MCF 10A (cell line): ENCODE results near the gene LRP1. TPM values are rescaled to one million over a fixed set of nuclear protein-coding genes. Genes with fewer than 3 reads are reported as not detected.

Experiments used
- BruUV-seq: library from RNA; stranded (reverse); fragments of 400-500 nt; replicated peaks from 2 replicates; lab custom pipeline; 2021; lab: Mats Ljungman, UMichigan
- CTCF ChIA-PET: fragments of 300-600 bp; sonication (Branson Sonifier 250); formaldehyde crosslinking; extraction: SDS; loops from one replicate; lab custom pipeline; 2021; ENCODE audit warnings: antibody characterized with exemption, inconsistent platforms; lab: Yijun Ruan, JAX
- POLR2A ChIA-PET: fragments of 300-600, 350-650 bp; sonication (Branson Sonifier 250); formaldehyde crosslinking; extraction: SDS; loops from one replicate; lab custom pipeline; 2020; ENCODE audit warnings: antibody characterized with exemption, inconsistent platforms; lab: Yijun Ruan, JAX
- DNase-seq: peaks from one replicate; pipeline ENCODE4 v3.0.0-alpha.2; 2018; ENCODE audit not compliant: unreplicated experiment
- H3K27ac Mint-ChIP-seq: one replicate; pipeline ENCODE4 v1.8.0; 2022; ENCODE audit warnings: mild to moderate bottlenecking, low read depth, mixed read lengths; ENCODE audit not compliant: unreplicated experiment
- H3K27me3 Mint-ChIP-seq: one replicate; pipeline ENCODE4 v1.8.0; 2022; ENCODE audit warnings: mixed read lengths; ENCODE audit not compliant: insufficient read depth, unreplicated experiment
- H3K36me3 Mint-ChIP-seq: one replicate; pipeline ENCODE4 v1.8.0; 2022; ENCODE audit warnings: mild to moderate bottlenecking, moderate library complexity, mixed read lengths; ENCODE audit not compliant: insufficient read depth, unreplicated experiment
- H3K4me1 Mint-ChIP-seq: one replicate; pipeline ENCODE4 v1.8.0; 2022; ENCODE audit warnings: mixed read lengths; ENCODE audit not compliant: insufficient read depth, unreplicated experiment
- H3K4me3 Mint-ChIP-seq: one replicate; pipeline ENCODE4 v1.8.0; 2022; ENCODE audit warnings: mild to moderate bottlenecking, moderate library complexity, mixed read lengths; ENCODE audit not compliant: unreplicated experiment
- H3K9me3 Mint-ChIP-seq: one replicate; pipeline ENCODE4 v1.8.0; 2022; ENCODE audit warnings: mixed read lengths; ENCODE audit not compliant: unreplicated experiment
- intact Hi-C: fragments of 100-400 bp; cut with micrococcal nuclease; formaldehyde crosslinking; loops from 2 replicates; pipeline ENCODE4 v1.14.1; 2022
- total RNA-seq: library from RNA; stranded (reverse); gene quantifications from 2 replicates; pipeline ENCODE4 v1.2.3, GENCODE V29; 2022
- TF ChIP-seq, protein P1 (sequence below): fragments of 200-600 bp; IDR thresholded peaks from one replicate; pipeline ENCODE4 v1.8.0; 2022; ENCODE audit warnings: antibody characterized with exemption, mild to moderate bottlenecking; ENCODE audit not compliant: unreplicated experiment

The LRP1 gene
- total RNA-seq, 1 experiment from 2014 or later = 18.9 TPM

DNA sequence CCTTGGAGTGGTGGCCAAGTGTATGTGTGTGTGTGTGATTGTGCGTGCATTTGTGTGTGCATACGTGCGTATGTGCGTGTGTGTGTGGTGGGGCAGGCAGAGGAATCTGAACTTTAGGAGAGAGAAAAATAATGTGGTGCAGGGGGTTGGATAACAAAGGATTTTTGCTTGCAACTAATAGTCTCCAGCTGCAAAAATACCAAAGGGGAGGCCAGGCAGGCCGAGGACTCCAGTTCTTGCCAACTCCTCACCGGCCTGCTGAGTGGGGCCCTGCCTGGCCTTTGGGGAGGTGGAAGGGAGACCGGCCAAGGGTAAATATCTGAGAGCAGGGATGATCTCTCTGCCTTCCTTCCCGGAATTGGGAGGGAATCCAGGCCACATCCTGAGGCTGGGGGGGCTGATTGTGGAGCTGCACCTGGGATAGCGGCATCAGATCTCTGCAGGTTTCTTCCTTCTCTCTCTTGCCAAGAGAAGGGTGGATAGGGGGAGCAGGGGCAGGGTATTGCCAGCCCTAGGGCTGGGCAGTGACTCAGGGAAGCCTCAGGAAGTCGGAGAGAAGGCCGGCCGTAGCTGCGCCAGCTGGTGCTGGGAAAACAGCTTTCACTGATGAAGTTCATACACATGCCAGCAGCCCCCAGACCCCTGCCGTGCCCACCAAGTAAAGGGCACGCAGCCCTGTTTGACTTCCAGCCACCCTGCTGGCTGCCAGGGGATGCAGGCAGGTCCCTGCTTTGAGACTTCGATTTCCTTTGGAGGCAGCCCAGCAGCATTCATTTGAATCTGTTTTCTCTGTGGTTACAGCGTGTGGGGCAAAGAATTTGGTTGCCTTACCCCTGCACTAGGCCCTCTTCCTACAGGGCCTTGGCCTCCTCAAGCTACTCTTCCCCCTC, 23.7 kb downstream of the LRP1 start:
- H3K4me1 Mint-ChIP-seq = peaks cover 57% of the 10 kb centered on the region
- peaks cover 19% of the 10 kb centered on the region for H3K36me3 Mint-ChIP-seq
- H3K9me3 Mint-ChIP-seq = no peaks in the 10 kb centered on the region
- ChIA-PET POLR2A (interaction anchor here (1.0 to 4.9 kb wide), 9 partner anchors 13 to 73 kb away, joined by 3 to 34 read pairs (median 8); partner anchors contain the start of genes LRP1 and STAT6), CTCF (interaction anchor here (0.5 to 7.1 kb wide), 5 partner anchors 13 to 242 kb away, joined by 3 to 54 read pairs (median 4); partner anchors contain the start of gene STAT6)
- TF ChIP-seq, protein P1, sequence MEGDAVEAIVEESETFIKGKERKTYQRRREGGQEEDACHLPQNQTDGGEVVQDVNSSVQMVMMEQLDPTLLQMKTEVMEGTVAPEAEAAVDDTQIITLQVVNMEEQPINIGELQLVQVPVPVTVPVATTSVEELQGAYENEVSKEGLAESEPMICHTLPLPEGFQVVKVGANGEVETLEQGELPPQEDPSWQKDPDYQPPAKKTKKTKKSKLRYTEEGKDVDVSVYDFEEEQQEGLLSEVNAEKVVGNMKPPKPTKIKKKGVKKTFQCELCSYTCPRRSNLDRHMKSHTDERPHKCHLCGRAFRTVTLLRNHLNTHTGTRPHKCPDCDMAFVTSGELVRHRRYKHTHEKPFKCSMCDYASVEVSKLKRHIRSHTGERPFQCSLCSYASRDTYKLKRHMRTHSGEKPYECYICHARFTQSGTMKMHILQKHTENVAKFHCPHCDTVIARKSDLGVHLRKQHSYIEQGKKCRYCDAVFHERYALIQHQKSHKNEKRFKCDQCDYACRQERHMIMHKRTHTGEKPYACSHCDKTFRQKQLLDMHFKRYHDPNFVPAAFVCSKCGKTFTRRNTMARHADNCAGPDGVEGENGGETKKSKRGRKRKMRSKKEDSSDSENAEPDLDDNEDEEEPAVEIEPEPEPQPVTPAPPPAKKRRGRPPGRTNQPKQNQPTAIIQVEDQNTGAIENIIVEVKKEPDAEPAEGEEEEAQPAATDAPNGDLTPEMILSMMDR = no peak
- intact Hi-C loops = loop anchor here (1.0 kb wide), 1 partner anchor 13 kb away; no protein-coding TSS in a partner anchor
- H3K4me3 Mint-ChIP-seq = peak overlapping the region; percentile 29
- no peaks in the 10 kb centered on the region for H3K27me3 Mint-ChIP-seq
- peak overlapping the region; percentile 70 for H3K27ac Mint-ChIP-seq
- no TSS peak for BruUV-seq
- peak; percentile 89 for DNase-seq

DNA sequence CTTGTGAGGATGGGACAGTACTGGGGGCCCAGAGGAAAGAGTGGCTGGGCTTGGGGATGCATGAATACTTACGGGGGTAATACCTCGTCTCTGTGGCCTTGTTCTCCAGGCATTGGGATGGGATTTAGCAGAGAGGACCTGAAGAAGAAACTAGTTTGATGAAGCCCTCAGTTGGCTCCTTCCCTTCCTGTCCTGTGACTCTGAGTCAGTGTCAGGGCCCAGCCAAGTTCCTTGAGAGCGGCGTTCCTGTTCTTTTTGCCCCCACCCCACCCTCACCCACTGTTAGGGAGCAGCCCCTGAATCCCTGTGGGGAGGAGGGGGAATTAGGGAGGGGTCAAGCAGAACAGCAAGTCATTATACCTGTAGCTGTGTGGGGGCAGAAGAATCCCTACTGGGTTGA, 24.4 kb downstream of the LRP1 start:
- Mint-ChIP-seq H3K27me3 (no peaks in the 10 kb centered on the region), H3K4me3 (peak overlapping the region; percentile 29), H3K27ac (peak overlapping the region; percentile 70), H3K36me3 (peaks cover 19% of the 10 kb centered on the region), H3K9me3 (no peaks in the 10 kb centered on the region), H3K4me1 (peaks cover 51% of the 10 kb centered on the region)
- ChIA-PET CTCF (interaction anchor here (0.5 to 7.1 kb wide), 6 partner anchors 12 to 242 kb away, joined by 3 to 54 read pairs (median 5); partner anchors contain the start of gene STAT6), POLR2A (interaction anchor here (1.0 to 4.9 kb wide), 9 partner anchors 12 to 74 kb away, joined by 3 to 34 read pairs (median 8); partner anchors contain the start of genes LRP1 and STAT6)
- intact Hi-C loops = loop anchor here (1.0 kb wide), 1 partner anchor 13 kb away; no protein-coding TSS in a partner anchor
- TF ChIP-seq, protein P1 = no peak
- no TSS peak for BruUV-seq
- peak; percentile 34 for DNase-seq

DNA sequence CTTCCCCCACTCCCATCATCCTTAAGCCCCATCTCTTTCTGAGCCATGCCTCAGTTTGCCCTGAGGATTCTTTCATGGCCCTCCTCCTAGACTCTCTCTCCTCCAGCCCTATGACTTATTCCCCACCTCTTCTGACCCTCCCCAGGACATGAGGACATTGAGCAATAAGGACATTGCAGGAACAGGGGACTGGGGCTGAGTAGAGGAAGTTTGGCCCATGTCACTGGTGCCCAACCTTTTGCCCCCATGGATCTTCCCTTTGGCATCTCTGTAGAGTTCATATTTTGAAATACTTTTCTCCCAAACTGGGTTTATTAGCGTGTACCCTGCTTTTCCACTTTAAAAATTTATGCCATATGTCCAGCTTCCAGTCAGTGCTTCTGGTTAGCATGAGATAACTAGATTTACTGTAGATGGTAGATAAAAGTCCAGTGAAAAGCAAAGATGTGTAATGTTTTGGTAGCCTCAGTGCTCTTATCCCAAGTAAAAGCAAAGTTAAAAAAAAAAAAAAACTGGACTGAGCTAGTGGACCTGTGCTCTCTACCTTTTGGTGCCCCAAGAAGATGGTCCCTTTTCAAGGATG, 25.2 kb downstream of the LRP1 start:
- BruUV-seq = no TSS peak
- H3K27me3 Mint-ChIP-seq = no peaks in the 10 kb centered on the region
- ChIA-PET POLR2A (interaction anchor here (0.7 to 3.1 kb wide), 4 partner anchors 14 to 30 kb away, joined by 3 to 21 read pairs (median 11); no protein-coding TSS in a partner anchor), CTCF (interaction anchor here (1.1 to 1.7 kb wide), 4 partner anchors 11 to 41 kb away, joined by 4 to 7 read pairs (median 6); no protein-coding TSS in a partner anchor)
- no peak for DNase-seq
- H3K4me1 Mint-ChIP-seq = peaks cover 48% of the 10 kb centered on the region
- H3K27ac Mint-ChIP-seq = peak overlapping the region; percentile 70
- no peaks in the 10 kb centered on the region for H3K9me3 Mint-ChIP-seq
- no peak overlapping the region for H3K4me3 Mint-ChIP-seq
- TF ChIP-seq, protein P1 = no peak
- intact Hi-C loops = no loop called here
- peaks cover 19% of the 10 kb centered on the region for H3K36me3 Mint-ChIP-seq
